ENCODE data around the gene GNA14.
"Not testable (repeated sequence)": the region's sequence is repeated elsewhere in the genome, so short reads cannot be mapped to it uniquely, and the experiment has no call there.

Gene GNA14

DNA sequence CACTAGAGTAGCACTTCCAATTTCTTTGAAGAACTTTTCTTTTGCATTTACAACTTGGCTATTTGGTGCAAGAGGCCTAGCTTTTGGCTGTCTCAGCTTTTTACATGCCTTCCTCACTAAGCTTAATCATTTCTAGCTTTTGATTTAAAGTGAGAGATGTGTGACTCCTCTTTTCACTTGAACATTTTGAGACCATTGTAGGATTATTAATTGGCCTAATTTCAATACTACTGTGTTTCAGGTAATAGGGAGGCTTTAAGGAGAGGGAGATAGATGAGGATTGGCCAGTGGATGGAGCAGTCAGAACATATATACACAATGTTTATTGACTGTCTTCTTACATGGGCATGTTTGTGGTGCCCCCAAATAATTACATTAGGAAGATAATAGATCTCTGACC is 161.7 kb downstream of the GNA14 start:
- DNase-seq = no peak

DNA sequence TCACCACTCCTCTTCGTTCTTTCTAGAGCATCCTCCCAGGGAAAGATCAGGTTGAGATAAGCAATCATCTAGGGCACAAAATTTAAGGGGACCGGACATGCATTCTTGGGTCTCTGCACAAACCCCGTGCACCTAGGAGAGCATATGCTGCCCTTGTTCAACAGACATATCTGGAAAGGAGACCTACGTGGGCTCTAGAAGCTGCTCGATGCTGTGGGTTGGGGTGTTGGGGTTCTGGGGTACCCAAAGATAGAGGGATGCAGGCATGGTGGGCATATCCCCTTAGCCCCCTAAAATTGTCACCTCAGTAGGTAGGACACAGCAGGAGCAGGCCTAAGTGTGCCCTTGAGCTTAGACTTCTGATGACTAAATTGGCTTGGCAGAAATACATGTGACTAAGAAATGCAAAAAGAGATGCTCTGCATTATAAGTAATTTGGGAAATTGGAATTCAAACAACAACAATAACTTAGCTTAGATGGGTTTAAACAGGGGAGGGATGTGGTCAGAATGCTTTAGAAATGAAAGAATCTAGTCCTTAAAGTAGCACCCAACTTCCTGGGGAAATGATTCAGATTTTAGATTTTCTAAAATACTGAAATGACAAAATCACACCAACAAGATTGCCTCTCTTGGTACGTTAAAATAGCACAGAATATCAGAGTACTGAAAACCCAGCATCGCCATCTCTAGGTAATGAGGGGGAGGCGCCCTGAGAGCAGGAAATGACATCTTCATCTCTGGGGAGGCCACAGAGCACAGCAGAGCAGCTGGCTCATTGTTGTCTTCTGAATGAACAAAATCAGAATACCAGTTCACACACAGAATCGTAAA is 172.3 kb downstream of the GNA14 start:
- no peak for DNase-seq

DNA sequence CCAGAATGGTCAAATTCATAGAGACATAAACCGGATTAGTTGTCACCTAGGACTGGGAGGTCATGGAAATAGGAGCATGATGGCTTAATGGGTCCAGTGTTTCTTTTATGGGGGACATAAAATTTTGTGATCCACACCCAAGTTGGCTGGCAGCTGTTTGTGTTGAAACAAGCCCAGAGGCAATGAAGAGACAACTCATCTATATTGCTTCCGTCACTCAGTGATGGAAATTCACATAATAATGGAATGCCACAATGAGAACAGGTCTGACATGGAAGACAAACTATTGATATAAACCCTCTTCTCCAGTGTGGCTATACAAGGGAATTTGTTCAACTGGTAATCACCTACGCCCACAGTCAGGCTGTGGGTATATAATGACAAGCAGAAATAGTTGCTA is 173.2 kb downstream of the GNA14 start:
- DNase-seq = no peak

DNA sequence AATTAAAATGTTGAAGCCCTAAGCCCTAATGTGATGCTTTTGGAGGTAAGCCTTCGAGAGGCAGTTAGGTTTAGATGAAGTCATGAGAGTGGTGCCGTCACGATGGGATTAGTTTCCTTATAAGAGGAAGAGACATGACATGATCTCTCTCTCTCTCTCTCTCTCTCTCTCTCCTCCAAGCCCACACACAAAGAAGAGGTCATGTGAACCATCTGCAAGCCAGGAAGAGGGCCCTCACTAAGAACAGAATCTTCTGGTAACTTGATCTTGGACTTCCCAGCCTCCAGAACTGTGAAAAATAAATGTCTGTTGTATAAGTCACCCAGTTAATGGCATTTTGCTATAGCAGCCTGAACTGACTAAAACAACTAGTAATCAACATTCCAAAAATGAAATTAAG is 175.5 kb downstream of the GNA14 start:
- DNase-seq = no peak

DNA sequence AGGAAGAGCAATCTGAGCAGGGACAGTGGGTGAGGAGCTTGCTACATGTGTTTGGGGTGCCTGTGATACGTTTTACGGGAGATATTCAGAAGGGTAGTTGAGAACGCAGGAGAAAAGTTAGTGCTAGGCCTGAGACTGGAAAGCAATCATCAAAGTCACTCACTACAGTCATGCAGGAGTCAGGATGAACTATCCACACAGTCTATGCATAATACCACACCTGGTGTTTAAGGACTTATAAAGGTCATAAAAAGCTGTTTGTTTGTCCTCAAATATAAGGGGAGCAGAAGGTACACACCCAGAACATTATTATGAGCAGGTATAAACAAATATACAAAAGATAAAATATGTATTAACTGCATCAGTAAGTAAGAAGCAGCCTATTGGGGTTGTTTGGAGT is 176.6 kb downstream of the GNA14 start:
- no peak for DNase-seq

DNA sequence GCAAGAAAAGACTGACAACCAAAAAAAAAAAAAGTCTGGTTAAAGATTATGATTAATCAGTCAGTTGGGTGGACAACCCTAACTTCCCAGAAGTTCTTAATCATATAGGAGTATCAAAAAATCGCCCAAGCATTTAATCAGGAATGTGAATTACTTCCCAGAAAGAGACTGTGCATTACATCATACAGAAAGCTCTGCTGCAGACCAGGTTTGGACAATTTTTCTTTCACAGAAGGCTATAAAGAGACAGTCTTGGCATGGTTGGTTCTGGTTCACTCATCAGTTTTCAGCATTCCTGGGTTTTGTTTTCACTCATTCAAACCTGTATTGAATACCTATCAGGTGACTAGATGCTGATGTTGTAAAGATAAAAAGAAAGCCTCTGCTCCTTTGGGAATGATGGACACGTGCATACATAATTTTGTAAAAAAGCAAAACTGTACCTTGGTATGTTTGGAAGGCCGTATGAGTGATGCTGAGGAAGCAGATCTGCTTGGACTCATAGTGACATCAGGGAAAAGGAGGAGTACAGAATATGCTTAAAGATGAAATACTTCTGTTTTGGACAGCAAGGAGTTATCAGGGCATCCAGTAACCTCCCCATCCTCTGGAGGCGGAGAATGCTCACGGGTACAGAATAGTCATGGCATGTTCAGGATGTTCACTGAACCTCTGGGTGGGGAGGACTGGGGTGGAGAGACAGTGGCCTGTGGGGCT is 178.4 kb downstream of the GNA14 start:
- no peak for DNase-seq

DNA sequence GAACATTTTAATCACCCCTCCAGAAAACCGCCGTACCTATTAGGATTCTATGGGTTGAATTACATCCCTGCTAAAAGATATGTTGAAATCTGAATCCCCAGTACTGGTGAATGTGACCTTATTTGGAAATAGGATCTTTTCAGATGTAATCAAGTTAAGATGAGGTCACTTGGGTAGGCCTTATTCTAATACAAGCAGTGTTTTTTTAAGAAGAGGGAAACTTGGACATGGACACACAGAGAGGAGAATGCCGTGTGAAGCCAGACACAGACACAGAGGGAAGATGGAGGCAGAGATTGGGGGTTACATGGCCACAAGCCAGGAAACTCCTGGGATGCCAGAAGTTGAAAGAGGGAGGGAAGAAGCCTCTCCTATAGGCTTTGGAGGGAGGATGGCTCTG is 183.5 kb downstream of the GNA14 start:
- no peak for DNase-seq

DNA sequence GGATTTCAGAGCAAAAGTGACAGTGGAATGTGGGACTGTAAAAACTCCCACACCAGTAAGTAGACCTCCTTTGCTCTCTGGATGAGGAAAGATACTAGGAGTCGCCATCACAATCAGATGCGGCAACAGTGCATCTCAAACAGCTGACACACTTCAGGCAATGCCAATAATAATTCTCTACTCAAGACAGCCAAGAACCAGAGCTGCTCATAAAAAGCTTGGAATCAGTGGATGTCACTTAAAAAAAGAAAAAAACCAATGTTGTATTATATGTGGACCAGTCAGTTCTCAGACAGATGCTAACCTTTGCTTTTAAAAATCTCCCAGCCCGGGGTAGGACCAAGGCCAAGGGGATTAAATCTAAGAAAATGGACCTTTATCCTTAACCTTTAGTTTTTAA is 185.0 kb downstream of the GNA14 start:
- no peak for DNase-seq

DNA sequence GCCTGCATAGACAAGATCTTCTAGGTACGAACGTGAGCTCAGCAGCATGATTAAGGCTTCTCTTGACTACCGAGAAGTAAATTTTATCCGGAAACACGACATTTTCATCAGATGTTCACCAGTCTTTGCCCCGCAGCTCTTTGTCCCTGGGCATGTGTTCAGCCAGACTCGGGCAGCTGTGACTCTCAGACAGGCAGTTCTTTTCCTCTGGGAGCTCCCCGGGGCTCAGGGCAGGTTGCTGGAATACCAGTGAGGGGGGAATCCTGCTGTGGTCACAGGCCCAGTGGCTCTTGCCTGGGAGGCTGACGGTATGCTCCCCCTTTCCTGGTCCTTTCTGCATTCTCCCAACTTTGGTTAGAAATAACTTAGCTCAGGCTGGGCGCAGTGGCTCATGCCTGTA is 186.1 kb downstream of the GNA14 start:
- no peak for DNase-seq

DNA sequence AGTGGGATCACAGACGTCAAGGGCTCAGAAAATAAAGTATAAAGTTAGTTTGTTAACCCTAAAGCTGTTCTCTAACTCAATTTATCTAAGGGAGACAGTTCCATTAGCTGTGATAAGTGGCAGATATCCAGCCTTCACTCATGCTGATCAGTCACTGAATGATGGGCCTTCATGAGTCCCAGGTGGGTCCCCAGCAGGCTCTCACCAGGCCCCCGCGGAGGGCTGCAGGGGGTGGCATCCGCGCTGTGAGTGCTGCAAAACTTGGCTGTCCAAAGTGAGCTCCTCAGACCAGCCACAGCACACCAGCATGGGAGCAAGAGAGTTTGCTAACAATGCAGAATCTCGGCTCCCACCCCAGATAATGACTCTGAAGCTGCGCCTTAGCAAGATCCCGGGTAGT is 187.2 kb downstream of the GNA14 start:
- DNase-seq = no peak

DNA sequence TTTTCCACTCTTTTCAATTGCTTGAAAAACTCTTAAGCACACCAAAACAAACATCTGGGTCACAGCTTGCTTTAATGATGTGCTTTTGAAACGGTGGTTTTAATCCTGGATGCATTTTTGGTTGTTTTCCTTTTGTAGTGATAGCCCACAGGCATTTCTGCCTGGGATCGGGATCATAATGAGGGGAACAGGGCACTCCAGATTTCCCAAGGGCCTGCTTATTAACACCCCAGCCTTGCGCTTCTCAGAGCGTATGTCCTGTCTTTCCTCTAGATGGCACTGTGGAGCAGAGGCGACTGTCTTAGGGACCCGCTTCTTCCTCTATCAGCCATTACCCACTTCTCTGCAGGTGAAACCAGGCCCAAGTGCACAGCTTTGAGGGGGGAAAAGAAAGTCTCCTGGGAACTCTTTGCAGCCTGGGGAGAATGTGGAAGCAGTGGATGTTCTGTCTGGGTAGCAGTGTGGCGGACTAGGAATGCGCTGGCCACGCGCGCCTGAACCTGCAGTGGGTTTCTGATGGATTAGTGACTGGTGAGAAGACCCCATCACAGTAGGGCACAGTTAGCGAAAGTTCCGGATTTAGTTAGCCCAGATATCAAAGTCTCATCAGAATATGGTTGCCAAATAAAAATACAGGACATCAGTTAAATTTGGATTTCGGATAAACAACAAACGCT is 190.1 kb downstream of the GNA14 start:
- DNase-seq = no peak

DNA sequence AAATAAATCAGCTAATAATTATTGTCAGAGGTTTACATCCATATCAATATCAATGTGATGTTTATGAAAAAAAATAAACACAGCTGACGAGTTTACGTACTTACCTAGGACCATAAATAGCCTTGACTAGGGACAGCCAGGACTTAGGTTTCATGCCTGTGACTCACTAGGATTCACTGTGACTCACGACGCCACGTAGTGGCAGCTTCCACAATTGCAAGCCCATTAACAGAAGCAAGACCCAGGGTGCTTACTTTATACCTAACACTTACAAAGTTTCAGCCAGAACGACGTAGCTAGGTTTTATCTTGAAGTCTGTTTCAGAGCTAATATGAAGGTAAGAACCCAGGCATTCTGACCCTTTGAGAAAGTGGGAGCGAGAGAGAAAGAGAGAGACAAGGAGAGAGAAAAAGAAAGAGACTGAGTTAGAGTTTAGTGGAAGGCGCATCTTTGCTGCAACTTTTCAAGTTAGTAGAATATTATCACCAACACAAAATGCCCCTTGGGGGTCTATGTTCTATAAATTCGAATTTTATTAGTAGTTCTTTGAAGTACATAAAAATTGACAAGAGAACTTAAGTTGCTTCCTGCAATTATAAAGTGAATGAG is 191.2 kb downstream of the GNA14 start:
- DNase-seq = peak; percentile 21

DNA sequence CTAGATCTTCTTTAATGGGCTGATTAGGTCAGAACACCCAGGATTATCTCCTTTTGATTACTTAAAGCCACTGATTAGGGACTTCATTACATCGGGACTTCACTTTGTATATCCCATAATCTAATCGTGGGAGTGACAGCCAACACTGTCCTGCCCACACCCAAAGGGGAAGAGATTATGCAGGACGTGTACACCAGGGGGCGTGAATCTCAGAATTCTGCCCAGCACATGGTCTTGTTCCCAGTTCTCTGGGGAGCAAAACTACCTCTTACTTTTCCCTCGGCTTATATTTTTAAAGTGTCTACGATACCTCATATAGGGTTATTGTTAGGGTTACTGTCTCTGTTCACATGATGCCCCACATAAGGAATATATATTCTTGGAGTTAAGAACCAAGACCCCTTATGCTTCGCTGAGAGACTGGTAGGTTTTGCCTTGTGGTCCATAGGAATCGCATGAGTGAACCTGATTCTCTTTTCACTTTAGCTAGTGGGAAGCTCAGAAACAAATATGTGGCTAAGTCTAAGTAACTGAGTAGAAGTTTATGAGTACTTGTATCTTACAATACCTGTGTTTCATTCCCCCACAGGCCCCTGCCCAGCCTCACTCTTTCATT is 192.7 kb downstream of the GNA14 start:
- DNase-seq = no peak

DNA sequence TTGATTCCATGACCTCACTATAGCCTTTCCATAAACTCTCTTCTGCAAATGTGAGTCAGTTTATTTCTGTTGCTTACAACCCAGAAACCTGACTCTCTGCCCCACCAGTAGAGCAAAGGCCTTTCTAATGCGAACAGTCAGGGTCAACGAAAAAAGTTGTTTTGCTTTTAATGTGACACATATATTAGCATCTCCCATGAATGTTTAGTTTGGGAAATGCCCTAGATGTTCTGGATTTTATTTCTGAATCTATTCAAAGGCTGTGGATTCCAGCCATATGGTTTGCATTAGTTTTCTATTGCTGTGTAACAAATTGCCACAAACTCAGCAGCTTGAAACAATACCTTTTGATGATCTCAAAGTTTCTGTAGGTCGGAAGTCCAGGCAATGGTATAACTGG is 193.5 kb downstream of the GNA14 start:
- DNase-seq = no peak

DNA sequence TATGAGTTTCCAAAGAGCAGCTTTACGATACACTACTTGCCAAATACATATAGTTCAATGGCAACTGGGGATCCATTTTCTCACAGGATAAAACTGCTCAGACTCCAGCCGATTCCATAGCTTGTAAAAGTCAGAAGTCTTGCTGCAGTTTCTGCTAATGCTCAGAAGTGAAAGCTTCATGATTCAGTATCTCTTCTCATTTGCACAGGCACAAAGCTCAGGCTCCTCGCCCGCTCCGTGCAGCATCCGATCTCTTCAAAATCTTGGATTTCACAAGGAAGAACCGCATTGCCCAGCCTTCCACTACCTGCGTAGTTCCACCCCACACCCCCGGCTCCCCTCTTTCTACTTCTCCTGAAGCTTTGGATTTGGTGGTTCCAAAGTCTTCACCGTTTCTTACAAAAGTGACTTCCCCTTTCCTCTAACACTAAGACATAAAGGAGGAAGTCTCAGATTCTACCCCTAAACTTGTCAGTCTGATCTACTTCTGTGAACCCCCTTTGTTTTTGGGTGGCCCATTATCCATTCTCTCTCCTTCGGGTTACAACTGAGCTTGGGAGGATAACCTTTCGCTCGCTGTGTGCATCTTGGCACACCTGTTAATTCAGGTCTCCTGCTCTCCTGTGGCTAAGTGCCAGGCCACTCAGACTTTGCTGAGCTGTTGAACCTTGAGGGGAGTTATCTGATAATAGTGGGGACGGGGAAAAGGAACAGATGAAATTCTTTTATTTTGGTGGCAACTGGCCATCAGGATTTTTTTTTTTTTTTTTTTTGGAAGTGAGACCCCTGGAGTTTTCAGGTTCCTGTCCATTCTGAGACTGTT is 194.1 kb downstream of the GNA14 start:
- no peak for DNase-seq

DNA sequence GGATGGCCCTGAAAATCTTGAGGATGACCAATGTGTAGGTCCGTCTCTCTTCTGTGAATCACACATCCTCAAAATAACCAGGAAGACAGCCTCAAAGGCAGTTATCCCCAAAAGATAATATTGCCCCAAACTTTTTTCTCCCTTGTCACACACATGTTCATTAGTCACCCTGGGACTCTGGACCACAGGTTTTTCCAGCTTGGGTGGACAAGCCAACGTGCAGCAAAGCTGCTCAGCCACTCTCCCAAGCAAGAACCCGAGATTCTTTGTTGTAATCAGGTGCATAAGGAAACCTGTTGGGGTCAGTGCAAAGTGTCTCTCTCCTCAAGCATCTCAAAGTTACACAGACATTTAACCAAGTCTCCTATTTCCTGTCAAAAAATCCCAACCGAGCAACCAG is 196.6 kb downstream of the GNA14 start:
- no peak for DNase-seq

DNA sequence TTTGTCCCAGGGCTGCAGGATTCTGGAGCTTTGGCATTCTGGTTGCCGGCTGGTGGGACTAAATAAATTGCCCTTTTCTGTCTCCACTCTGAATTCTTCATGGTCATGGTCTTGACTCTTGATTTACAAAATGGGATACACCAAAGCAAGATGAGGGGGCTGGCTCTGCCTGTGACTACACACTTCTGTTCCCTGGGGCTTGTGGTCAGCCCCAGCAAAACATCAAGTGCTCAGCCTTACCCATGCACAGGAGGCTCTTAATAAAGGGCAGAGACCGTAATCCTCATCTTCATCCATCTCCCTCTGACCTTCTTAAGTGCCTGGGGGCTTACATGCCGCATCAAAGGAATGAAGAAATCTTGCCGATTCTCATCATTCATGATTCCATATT is 198.0 kb downstream of the GNA14 start:
- no peak for DNase-seq

DNA sequence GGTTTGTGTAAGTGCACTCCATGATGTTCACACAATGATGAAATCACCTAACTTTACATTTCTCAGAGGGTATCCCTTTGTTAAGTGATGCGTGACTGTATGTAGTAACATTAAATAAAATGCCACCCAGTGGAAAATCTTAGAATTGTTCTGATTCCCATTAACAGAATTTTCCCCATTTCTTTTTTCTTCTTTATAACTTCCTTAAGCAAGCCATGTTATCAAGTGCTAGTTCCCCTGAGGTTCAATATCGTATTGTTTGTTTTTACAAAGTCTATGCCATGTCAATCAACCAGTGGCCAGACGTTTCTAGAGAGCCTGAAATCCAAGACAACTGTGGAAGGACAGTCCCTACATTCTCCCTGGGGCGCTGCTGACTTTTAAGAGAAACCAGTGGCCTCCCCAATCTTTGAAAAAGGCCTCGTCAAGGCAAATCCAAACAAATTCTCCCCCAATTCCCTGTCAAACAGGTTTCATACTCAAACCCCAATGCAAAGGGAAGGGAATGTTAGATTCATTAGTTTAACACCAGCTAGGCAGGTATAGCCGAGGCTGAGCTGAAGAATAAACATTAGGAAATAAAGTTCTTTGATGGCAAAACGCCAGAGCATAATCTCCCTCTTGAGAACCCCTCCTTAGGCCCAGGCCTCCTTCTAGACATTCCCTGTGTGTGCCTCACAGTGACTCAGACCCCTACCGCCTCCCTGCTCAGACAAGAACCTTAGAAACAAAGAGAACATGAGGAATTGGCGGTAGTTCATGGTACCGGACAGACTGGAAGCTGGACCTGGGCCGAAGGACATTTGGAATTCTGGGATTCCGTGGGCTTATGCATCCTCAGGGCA is 198.7 kb downstream of the GNA14 start:
- DNase-seq = no peak

DNA sequence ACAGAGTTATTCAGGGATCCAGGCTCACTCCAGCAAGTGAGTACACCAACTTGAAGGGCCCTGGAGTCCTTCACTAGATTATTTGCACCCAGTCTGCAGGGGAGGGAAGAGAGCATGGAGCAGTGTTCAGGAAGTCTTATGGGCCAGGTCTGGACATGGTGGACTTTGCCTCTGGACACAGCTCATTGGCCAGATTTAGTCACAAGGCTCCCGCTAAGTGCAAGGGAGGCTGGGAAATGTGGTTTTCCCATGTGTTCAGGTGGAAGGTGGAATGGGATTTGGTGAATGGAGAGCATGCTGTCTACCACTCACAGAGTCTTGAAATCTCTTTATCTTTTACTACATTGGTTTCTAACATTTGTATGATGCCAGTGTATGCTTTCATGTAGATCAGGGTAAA is 200.5 kb downstream of the GNA14 start:
- DNase-seq = no peak

DNA sequence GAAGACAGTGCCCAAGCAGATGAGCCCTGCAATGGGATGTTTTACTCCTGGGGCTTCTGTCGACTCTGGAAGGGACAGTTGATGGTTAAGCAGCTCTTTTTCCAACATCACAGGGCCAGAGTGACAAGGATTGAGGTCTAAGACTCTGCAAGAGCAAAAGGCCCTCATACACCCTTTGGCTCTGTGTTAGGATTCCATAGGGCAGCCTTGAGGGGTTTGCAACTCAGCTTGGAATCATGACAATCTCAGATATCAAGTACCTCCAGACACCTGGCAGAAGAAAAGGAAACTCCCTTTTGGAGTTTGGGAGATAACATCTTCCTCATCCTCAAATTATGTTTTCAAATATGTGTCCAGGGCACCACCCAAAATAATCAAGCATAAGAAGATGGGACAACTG is 205.7 kb downstream of the GNA14 start:
- DNase-seq = no peak

DNA sequence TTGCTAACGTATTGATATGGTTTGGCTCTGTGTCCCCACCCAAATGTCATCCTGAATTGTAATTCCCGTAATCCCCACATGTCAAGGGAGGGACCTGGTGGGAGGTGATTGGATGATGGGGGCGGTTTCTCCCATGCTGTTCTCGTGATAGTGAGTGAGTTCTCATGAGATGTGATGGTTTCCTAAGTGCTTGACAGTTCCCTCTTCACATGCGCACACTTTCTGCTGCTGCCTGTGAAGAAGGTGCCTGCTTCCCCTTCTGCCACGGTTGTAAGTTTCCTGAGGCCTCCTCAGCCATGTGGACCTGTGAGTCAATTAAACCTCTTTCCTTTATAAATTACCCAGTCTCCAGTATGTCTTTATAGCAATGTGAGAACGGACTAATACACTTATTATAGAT is 207.0 kb downstream of the GNA14 start:
- DNase-seq = not testable (repeated sequence)

All from SIG-M5 (cell line).